ENCODE results near the gene ZNF609.
"Not testable (repeated sequence)": the region's sequence is repeated elsewhere in the genome, so short reads cannot be mapped to it uniquely, and the experiment has no call there.

ZNF609 gene

DNA sequence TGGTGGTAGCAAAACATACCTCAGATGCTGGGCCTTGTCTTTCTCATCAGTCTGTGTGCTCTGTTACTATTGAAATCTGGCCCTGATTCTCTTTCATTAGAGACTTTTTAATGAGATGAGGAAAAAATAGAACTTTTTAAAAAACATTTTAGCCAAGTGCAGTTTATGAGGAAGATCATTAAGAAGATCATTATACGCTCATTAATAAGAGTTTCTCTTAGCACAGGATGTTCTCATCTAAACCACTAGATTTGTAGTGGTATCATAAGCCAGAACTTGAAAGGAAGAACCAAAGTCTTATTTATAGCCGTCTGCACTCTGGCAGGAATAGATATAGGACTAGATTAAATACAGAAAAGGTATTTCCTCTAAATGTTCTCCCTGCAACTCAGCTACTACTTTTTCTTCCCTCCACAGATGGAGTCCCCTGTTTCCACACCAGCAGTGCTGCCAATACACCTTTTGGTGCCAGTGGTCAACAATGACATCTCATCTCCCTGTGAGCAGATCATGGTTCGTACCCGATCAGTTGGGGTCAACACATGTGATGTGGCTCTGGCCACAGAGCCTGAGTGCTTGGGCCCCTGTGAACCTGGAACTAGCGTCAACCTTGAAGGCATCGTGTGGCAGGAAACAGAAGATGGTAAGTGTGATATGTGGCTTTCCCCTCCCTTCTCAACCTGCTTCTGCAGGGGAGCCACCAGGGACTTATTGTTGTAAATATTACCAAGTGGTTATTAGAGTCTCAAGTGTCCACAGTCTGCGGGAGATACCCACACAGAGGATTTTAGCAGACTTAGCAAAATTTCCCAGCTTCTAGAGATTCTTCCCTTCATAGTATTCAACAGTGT lies 162.3 kb downstream of the ZNF609 start:
- Mint-ChIP-seq H3K4me1 (peaks cover 55% of the 10 kb centered on the region), H3K9me3 (no peaks in the 10 kb centered on the region), H3K27ac (peak overlapping the region; percentile 69), H3K36me3 (no peaks in the 10 kb centered on the region), H3K4me3 (peak overlapping the region; percentile 36), H3K27me3 (no peaks in the 10 kb centered on the region)
- ATAC-seq, result peak; percentile 91

DNA sequence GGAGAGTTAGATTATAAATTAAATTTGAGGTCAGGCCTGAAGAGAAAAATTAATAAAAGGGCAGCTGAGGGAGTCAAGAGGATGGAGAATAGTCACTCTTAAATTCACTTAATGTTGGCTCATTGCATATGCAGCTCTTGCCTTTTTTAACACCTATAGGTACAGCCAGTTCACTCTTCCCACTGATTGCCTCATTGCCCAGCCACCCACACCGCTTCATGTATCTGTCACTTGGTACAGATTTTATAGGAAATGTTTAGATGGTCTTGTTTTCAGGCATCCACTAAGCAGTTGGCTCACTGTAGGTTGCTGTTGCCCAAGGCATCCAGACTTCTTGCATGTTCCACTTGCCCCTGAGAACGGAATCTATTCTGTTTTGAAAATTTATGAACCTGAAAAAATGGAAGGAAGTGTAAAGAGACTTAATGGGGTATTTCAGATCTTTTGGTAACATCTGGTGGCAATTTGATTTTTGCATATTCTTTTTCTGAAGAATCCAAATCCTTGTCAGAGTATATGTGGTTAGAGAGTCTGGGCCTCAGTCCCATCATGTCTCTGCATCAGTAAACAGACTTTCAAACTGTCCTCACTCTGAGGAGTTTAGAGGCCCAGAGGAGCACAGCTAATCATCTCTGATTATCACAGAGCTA lies 163.1 kb downstream of the ZNF609 start:
- Mint-ChIP-seq H3K4me3 (no peak overlapping the region), H3K27ac (peak overlapping the region; percentile 69), H3K36me3 (no peaks in the 10 kb centered on the region), H3K9me3 (no peaks in the 10 kb centered on the region), H3K4me1 (peaks cover 50% of the 10 kb centered on the region), H3K27me3 (no peaks in the 10 kb centered on the region)
- ATAC-seq, result peak; percentile 72

- no peak for ATAC-seq
- H3K36me3 Mint-ChIP-seq, result peaks cover 7% of the 10 kb centered on the region
- H3K4me3 Mint-ChIP-seq, result no peak overlapping the region
- H3K27me3 Mint-ChIP-seq, result no peaks in the 10 kb centered on the region
- H3K9me3 Mint-ChIP-seq, result no peaks in the 10 kb centered on the region
- peaks cover 42% of the 10 kb centered on the region for H3K4me1 Mint-ChIP-seq
- peak overlapping the region; percentile 69 for H3K27ac Mint-ChIP-seq
These were observed 163.9 kb downstream of the ZNF609 start for GRCh38 chr15:64624242-64624641.

GRCh38 chr15:64629063-64629462 lies 168.7 kb downstream of the ZNF609 start:
- Mint-ChIP-seq H3K27me3 (no peaks in the 10 kb centered on the region), H3K27ac (peak overlapping the region; percentile 11), H3K4me1 (peaks cover 4% of the 10 kb centered on the region), H3K36me3 (peaks cover 15% of the 10 kb centered on the region), H3K4me3 (no peak overlapping the region), H3K9me3 (no peaks in the 10 kb centered on the region)
- ATAC-seq, result no peak

- H3K36me3 Mint-ChIP-seq, result peaks cover 15% of the 10 kb centered on the region
- ATAC-seq, result no peak
- H3K27me3 Mint-ChIP-seq, result no peaks in the 10 kb centered on the region
- no peak overlapping the region for H3K27ac Mint-ChIP-seq
- H3K4me3 Mint-ChIP-seq, result no peak overlapping the region
- H3K9me3 Mint-ChIP-seq, result no peaks in the 10 kb centered on the region
- peaks cover 17% of the 10 kb centered on the region for H3K4me1 Mint-ChIP-seq
These were observed 170.2 kb downstream of the ZNF609 start for GRCh38 chr15:64630396-64631107.

DNA sequence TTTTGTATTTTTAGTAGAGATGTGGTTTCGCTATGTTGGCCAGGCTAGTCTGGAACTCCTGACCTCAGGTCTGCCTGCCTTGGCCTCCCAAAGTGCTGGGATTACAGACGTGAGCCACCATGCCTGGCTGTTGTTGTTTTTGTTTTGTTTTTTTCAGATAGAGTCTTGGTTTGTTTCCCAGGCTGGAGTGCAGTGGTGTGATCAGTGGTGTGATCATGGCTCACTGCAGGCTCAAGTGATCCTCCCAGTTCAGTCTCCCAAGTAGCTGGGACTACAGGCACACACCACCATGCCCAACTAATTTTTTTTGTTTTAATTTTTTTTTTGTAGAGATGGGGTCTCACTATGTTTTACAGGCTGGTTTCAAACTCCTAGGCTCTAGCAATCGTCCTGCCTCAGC lies 172.3 kb downstream of the ZNF609 start:
- Mint-ChIP-seq H3K4me1 (peaks cover 22% of the 10 kb centered on the region), H3K36me3 (peaks cover 33% of the 10 kb centered on the region)
- not testable (repeated sequence) for H3K4me3 Mint-ChIP-seq, ATAC-seq, H3K27ac Mint-ChIP-seq, H3K9me3 Mint-ChIP-seq, H3K27me3 Mint-ChIP-seq

DNA sequence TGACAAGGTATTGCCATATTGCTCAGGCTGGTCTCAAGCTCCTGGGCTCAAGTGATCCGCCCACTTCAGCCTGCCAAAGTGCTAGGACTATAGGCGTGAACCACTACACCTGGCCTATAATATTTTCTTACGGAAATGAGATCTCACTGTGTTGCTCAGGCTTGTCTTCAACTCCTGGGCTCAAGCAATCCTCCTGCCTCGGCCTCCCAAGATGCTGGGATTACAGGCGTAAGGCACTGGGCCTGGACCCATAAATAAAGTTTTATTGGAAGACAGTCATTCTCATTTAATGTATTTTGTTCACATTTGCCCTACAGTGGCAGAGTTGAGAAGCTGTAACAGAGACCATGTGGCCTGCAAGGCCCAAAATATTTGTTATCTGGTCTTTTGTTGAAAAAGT lies 173.0 kb downstream of the ZNF609 start:
- Mint-ChIP-seq H3K4me3 (no peak overlapping the region), H3K27me3 (no peaks in the 10 kb centered on the region), H3K4me1 (peaks cover 22% of the 10 kb centered on the region), H3K36me3 (peaks cover 40% of the 10 kb centered on the region), H3K27ac (no peak overlapping the region), H3K9me3 (peaks cover 6% of the 10 kb centered on the region)
- ATAC-seq, result no peak

DNA sequence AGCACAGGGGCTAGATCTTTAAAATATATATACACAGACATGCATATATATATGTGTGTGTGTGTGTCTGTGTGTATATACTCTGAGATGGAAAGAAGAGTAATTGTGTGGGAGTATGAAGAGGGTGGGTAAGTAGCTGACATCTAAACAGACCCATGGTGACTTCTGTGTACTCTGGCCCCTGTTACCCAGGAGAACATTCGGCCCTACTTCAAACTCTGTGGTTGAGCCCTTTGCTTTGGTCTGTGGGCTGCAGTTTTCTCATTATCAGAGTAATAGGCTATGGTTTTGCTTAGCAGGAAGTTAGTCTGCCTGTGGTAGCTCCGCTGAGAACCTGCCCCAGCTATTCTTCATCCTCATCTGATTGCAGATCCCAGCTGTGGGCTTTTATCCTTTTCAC lies 173.6 kb downstream of the ZNF609 start:
- ATAC-seq, result peak; percentile 95
- Mint-ChIP-seq H3K27me3 (no peaks in the 10 kb centered on the region), H3K4me1 (peaks cover 22% of the 10 kb centered on the region), H3K4me3 (no peak overlapping the region), H3K27ac (peak overlapping the region; percentile 73), H3K36me3 (peaks cover 35% of the 10 kb centered on the region), H3K9me3 (peaks cover 6% of the 10 kb centered on the region)

DNA sequence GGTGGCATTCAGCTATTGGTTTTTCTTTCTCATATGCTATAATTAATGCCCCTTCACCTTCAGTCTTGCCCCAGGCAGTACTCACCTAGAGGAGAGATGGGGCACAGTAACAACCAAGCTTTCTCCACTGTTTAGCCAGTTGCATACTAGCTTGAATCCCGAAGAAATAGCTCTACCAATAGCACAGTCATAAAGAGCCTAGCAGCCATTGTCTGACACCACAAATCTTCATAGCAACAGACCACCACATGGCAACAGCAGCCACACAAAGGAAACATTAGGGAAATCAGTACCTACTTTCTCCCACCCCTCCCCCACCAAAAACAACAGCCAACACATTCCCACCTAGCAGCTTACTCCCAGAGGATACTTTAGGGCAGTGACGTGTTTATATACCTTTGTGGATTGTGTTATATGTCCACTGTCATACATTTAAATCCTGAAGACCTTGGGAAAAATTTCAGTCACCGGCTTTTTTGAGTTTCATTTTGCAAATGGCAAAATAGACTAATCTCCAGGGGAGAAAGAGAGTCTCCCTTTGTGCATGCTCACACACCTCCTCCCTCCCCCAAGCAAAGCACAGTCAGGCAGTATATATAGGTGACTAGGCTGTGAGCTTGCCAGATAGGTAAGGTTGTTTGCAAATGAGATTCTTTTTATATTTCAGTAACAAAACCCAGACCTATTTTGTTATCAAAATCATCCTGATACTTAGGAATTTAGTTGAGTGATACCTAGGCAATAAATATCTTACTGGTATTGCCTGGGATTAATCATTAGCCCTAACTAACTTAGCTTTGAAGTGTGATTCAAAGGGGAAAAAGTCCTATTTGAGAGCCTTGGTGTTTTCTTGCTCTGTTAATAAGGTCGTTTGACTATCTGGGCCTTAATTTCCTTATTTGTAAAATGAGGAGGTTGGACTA lies 174.5 kb downstream of the ZNF609 start:
- Mint-ChIP-seq H3K4me3 (no peak overlapping the region), H3K4me1 (peaks cover 29% of the 10 kb centered on the region), H3K36me3 (peaks cover 33% of the 10 kb centered on the region), H3K9me3 (peaks cover 6% of the 10 kb centered on the region), H3K27me3 (no peaks in the 10 kb centered on the region), H3K27ac (peak overlapping the region; percentile 73)
- peak; percentile 65 for ATAC-seq

- Mint-ChIP-seq H3K4me1 (peaks cover 39% of the 10 kb centered on the region), H3K27ac (peak overlapping the region; percentile 1), H3K27me3 (no peaks in the 10 kb centered on the region), H3K9me3 (peaks cover 6% of the 10 kb centered on the region), H3K36me3 (peaks cover 25% of the 10 kb centered on the region), H3K4me3 (no peak overlapping the region)
- ATAC-seq, result no peak
These were observed 175.4 kb downstream of the ZNF609 start for GRCh38 chr15:64635499-64636495.

- peaks cover 25% of the 10 kb centered on the region for H3K36me3 Mint-ChIP-seq
- H3K4me3 Mint-ChIP-seq, result no peak overlapping the region
- H3K9me3 Mint-ChIP-seq, result peaks cover 6% of the 10 kb centered on the region
- no peak for ATAC-seq
- H3K27ac Mint-ChIP-seq, result no peak overlapping the region
- H3K4me1 Mint-ChIP-seq, result peaks cover 39% of the 10 kb centered on the region
- H3K27me3 Mint-ChIP-seq, result no peaks in the 10 kb centered on the region
These were observed 176.2 kb downstream of the ZNF609 start for GRCh38 chr15:64636556-64636955.

DNA sequence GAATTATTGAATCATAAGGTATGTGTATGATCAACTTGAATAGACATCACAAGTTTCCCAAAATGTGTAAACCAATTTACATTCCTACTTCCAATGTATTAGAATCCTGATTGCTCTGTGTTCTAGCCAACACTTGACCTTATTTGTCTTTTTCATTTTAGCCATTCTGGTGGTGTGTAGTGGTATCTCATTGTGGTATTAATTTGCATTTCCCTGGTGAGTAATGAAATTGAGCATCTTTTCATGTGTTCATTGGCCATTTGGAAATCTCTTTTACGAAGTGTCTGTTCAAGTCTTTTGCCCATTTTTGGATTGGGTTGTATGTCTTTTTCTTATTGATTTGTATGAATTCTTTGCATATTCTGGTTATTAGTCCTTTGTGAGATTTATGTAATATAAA lies 177.0 kb downstream of the ZNF609 start:
- Mint-ChIP-seq H3K36me3 (peaks cover 25% of the 10 kb centered on the region), H3K27ac (no peak overlapping the region), H3K4me1 (peaks cover 39% of the 10 kb centered on the region), H3K9me3 (peaks cover 6% of the 10 kb centered on the region), H3K27me3 (no peaks in the 10 kb centered on the region), H3K4me3 (no peak overlapping the region)
- ATAC-seq, result no peak

GRCh38 chr15:64639744-64640143 lies 179.4 kb downstream of the ZNF609 start:
- not testable (repeated sequence) for H3K9me3 Mint-ChIP-seq, ATAC-seq, H3K27me3 Mint-ChIP-seq, H3K4me3 Mint-ChIP-seq
- peak overlapping the region; percentile 17 for H3K27ac Mint-ChIP-seq
- H3K36me3 Mint-ChIP-seq, result peaks cover 31% of the 10 kb centered on the region
- H3K4me1 Mint-ChIP-seq, result peaks cover 32% of the 10 kb centered on the region

Data from stimulated activated memory B cell treated with anti-CD40 and anti-IgM and Interleukin-4, amounts not matched to agents 10 μg/mL and 1 μg/mL and 100 μg/mL, for 72 hours (primary cell).